ENCODE results near the gene ABTB1. TPM values are rescaled to one million over a fixed set of nuclear protein-coding genes. Genes with fewer than 3 reads are reported as not detected.

Gene ABTB1
- total RNA-seq (8.2 and 15.5 TPM in 2 replicates), polyA plus RNA-seq (7.9 and 11.8 TPM in 2 replicates), polyA minus RNA-seq (ENCODE audit: low replicate concordance) (16.0 and 39.9 TPM in 2 replicates)
- 10.2 and 12.5 TPM in 2 replicates for polyA plus RNA-seq (2012)

GRCh38 chr3:127672429-127673190, at the start of gene ABTB1:
Gene ABTB1, plus strand, starts transcription at chr3:127672952. Its CDS starts 74 bp downstream, at chr3:127673026.
- Histone ChIP-seq H3K9me3 (ENCODE audit: control insufficient read depth, insufficient read depth, low read depth, low read length) (no peaks in the 10 kb centered on the region), H3K79me2 (ENCODE audit: control insufficient read depth, insufficient read depth, low read length) (no peaks in the 10 kb centered on the region), H4K20me1 (ENCODE audit: control insufficient read depth, extremely low read depth, insufficient read depth, low read length) (no peaks in the 10 kb centered on the region), H3K4me3 (replicated peaks in 1 of 4; ENCODE audit: control extremely low read depth in 1 of 4, insufficient read depth in 1 of 4, low read depth in 3 of 4, low read length in 4 of 4) (peak within 1 kb of the TSS; percentile 47 to 71 (median 70)), H3K27ac (ENCODE audit: insufficient read depth, low read length) (peak within 1 kb of the TSS; percentile 89), H3K9ac (ENCODE audit: insufficient read depth, low read length) (peak within 1 kb of the TSS; percentile 90), H3K4me2 (ENCODE audit: extremely low read depth, insufficient read depth, low read length) (peak within 1 kb of the TSS; percentile 88), H2AFZ (ENCODE audit: low read length) (peak within 1 kb of the TSS; percentile 81), H3K27me3 (ENCODE audit: control insufficient read depth, insufficient read depth, low read length) (no peaks in the 10 kb centered on the region), H3K4me1 (ENCODE audit: control insufficient read depth, extremely low read depth, insufficient read depth, low read length) (no peaks in the 10 kb centered on the region), H3K36me3 (ENCODE audit: control insufficient read depth, insufficient read depth, low read length) (peaks cover 2% of the 10 kb centered on the region)
- DNase-seq (ENCODE audit: low read depth in 2 of 2), result peak; percentile 65 to 69
- TF ChIP-seq EZH2 (IDR thresholded peaks at IDR 0.05; ENCODE audit: low read length, missing control alignments), result no peak
- TF ChIP-seq, protein P1, sequence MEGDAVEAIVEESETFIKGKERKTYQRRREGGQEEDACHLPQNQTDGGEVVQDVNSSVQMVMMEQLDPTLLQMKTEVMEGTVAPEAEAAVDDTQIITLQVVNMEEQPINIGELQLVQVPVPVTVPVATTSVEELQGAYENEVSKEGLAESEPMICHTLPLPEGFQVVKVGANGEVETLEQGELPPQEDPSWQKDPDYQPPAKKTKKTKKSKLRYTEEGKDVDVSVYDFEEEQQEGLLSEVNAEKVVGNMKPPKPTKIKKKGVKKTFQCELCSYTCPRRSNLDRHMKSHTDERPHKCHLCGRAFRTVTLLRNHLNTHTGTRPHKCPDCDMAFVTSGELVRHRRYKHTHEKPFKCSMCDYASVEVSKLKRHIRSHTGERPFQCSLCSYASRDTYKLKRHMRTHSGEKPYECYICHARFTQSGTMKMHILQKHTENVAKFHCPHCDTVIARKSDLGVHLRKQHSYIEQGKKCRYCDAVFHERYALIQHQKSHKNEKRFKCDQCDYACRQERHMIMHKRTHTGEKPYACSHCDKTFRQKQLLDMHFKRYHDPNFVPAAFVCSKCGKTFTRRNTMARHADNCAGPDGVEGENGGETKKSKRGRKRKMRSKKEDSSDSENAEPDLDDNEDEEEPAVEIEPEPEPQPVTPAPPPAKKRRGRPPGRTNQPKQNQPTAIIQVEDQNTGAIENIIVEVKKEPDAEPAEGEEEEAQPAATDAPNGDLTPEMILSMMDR (conservative IDR thresholded peaks at IDR 0.05 in 1 of 2, IDR thresholded peaks at IDR 0.05 in 1 of 2; ENCODE audit: low read depth in 1 of 2, low read length in 2 of 2), result no peak

GRCh38 chr3:127624063-127624462, 48.7 kb upstream of the ABTB1 start:
- Histone ChIP-seq H3K9me3 (ENCODE audit: control insufficient read depth, insufficient read depth, low read depth, low read length) (no peaks in the 10 kb centered on the region), H4K20me1 (ENCODE audit: control insufficient read depth, extremely low read depth, insufficient read depth, low read length) (peaks cover 2% of the 10 kb centered on the region), H3K27me3 (ENCODE audit: control insufficient read depth, insufficient read depth, low read length) (peaks cover 13% of the 10 kb centered on the region), H3K4me2 (ENCODE audit: extremely low read depth, insufficient read depth, low read length) (no peak overlapping the region), H3K27ac (ENCODE audit: insufficient read depth, low read length) (no peak overlapping the region), H3K4me1 (ENCODE audit: control insufficient read depth, extremely low read depth, insufficient read depth, low read length) (no peaks in the 10 kb centered on the region), H3K36me3 (ENCODE audit: control insufficient read depth, insufficient read depth, low read length) (peaks cover 6% of the 10 kb centered on the region), H3K4me3 (replicated peaks in 1 of 4; ENCODE audit: control extremely low read depth in 1 of 4, insufficient read depth in 1 of 4, low read depth in 3 of 4, low read length in 4 of 4) (no peak overlapping the region), H2AFZ (ENCODE audit: low read length) (no peak overlapping the region), H3K79me2 (ENCODE audit: control insufficient read depth, insufficient read depth, low read length) (no peaks in the 10 kb centered on the region), H3K9ac (ENCODE audit: insufficient read depth, low read length) (no peak overlapping the region)
- no peak for DNase-seq (ENCODE audit: low read depth in 2 of 2)
- TF ChIP-seq EZH2 (IDR thresholded peaks at IDR 0.05; ENCODE audit: low read length, missing control alignments), result no peak
- TF ChIP-seq, protein P1 (conservative IDR thresholded peaks at IDR 0.05 in 1 of 2, IDR thresholded peaks at IDR 0.05 in 1 of 2; ENCODE audit: low read depth in 1 of 2, low read length in 2 of 2), result no peak

DNA sequence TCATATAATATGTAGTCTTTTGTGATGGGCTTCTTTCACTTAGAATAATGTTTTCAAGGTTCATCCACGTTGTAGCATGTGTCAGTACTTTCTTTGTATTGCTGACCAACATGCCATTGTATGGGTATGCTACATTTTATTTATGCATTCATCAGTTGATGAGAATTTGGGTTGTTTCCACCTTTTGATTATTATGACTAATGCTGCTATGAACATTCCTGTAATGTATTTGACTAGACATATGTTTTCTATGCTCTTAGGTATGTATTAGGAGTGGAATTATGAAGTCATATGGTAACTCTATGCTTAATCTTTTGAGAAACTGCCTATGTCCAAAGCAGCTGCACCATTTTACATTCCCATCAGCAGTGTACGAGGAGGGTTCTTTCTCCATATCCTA, 46.9 kb upstream of the ABTB1 start:
- TF ChIP-seq, protein P1 (conservative IDR thresholded peaks at IDR 0.05 in 1 of 2, IDR thresholded peaks at IDR 0.05 in 1 of 2; ENCODE audit: low read depth in 1 of 2, low read length in 2 of 2), result no peak
- no peak for TF ChIP-seq EZH2 (IDR thresholded peaks at IDR 0.05; ENCODE audit: low read length, missing control alignments)
- Histone ChIP-seq H3K4me3 (replicated peaks in 1 of 4; ENCODE audit: control extremely low read depth in 1 of 4, insufficient read depth in 1 of 4, low read depth in 3 of 4, low read length in 4 of 4) (no peak overlapping the region), H4K20me1 (ENCODE audit: control insufficient read depth, extremely low read depth, insufficient read depth, low read length) (peaks cover 2% of the 10 kb centered on the region), H3K27me3 (ENCODE audit: control insufficient read depth, insufficient read depth, low read length) (peaks cover 27% of the 10 kb centered on the region), H2AFZ (ENCODE audit: low read length) (no peak overlapping the region), H3K27ac (ENCODE audit: insufficient read depth, low read length) (no peak overlapping the region), H3K79me2 (ENCODE audit: control insufficient read depth, insufficient read depth, low read length) (no peaks in the 10 kb centered on the region), H3K36me3 (ENCODE audit: control insufficient read depth, insufficient read depth, low read length) (peaks cover 2% of the 10 kb centered on the region), H3K9ac (ENCODE audit: insufficient read depth, low read length) (no peak overlapping the region), H3K9me3 (ENCODE audit: control insufficient read depth, insufficient read depth, low read depth, low read length) (no peaks in the 10 kb centered on the region), H3K4me2 (ENCODE audit: extremely low read depth, insufficient read depth, low read length) (no peak overlapping the region), H3K4me1 (ENCODE audit: control insufficient read depth, extremely low read depth, insufficient read depth, low read length) (peaks cover 3% of the 10 kb centered on the region)
- no peak for DNase-seq (ENCODE audit: low read depth in 2 of 2)

Data from fibroblast of lung (primary cell).